Right cardiac atrium (tissue), 5 donors: ENCODE measurements around the gene CNOT8. TPM values are rescaled to one million over a fixed set of nuclear protein-coding genes. Genes with fewer than 3 reads are reported as not detected.
"Not testable (repeated sequence)": the region's sequence is repeated elsewhere in the genome, so short reads cannot be mapped to it uniquely, and the experiment has no call there.

Source experiments
- ATAC-seq, 2 donors: fragments of 200-7000 bp; cut with Tn5 transposase; one replicate each; pipeline versions ENCODE4 v1.8.0 to v1.9.1; 2020; ENCODE audit warnings: moderate library complexity in 2 of 2, mild to moderate bottlenecking in 1 of 2
- DNase-seq, 3 donors: peaks; one replicate each; pipeline ENCODE4 v3.0.0-alpha.2; 2020
- H3K27ac ChIP-seq: one replicate; pipeline ENCODE4 v1.5.1; 2013; ENCODE audit warnings: mild to moderate bottlenecking, low read length, control low read depth, moderate library complexity
- H3K27me3 ChIP-seq: one replicate; pipeline ENCODE4 v1.6.1; 2013; ENCODE audit not compliant: control insufficient read depth, insufficient read depth
- H3K4me1 ChIP-seq: one replicate; pipeline ENCODE4 v1.6.1; 2013; ENCODE audit warnings: low read length; ENCODE audit not compliant: control insufficient read depth, insufficient read depth
- H3K4me3 ChIP-seq: one replicate; pipeline ENCODE4 v1.5.1; 2013; ENCODE audit warnings: low read length, control low read depth
- H3K9me3 ChIP-seq: one replicate; pipeline ENCODE4 v1.6.1; 2013; ENCODE audit warnings: low read length; ENCODE audit not compliant: control insufficient read depth
- WGBS: extraction: QIAGEN DNeasy Blood & Tissue Kit; methylation state at CpG from one replicate; pipeline ENCODE4 v1.1.7; 2013; 5-methylcytosine and 5-hydroxymethylcytosine counted together
- intact Hi-C, 4 donors: fragments of 100-400 bp; cut with DNase I; formaldehyde crosslinking; loops; one replicate each; pipeline versions ENCODE4 v1.11.0 to v1.14.0; 2022 to 2023
- polyA plus RNA-seq: library from polyadenylated mRNA; stranded (reverse); fragments of 200-250 nt; gene quantifications from one replicate; pipeline ENCODE4 v1.2.3, GENCODE V29; 2013
- total RNA-seq, 4 donors: library from RNA; stranded (reverse); fragmentation: NEBNext Ultra II Directional; extraction: Animal tissue kit (Norgen Biotek cat#: 25700); gene quantifications; one replicate each; pipeline ENCODE4 v1.2.1, GENCODE V29; 2021
- donor health status: healthy with polysubstance abuse.
- donor health status: DM: no; HTN: yes; CAD: no.
- donor health status: DM: no; HTN: no; CAD: no.
- donor health status: DM: no; HTN: yes; CAD: no; lungs with severe emphysema.
- donor health status: DM: yes; HTN: yes; CAD: no.

Gene CNOT8
- total and polyA plus RNA-seq, 5 donors: 19.6 to 28.9 (median 26.3) TPM

GRCh38 chr5:154818471-154819116, 39.8 kb upstream of the CNOT8 start:
- Histone ChIP-seq H3K27me3 (no peaks in the 10 kb centered on the region), H3K9me3 (no peaks in the 10 kb centered on the region), H3K27ac (peak overlapping the region; percentile 58), H3K4me1 (peaks cover 3% of the 10 kb centered on the region), H3K4me3 (no peak overlapping the region)
- ATAC-seq (peak in 1 of 2 donors; percentile 9), DNase-seq (peak in 1 of 3 donors; percentile 54)
- 50% methylated on average over 2 of the region's 2 CpGs for WGBS
- intact Hi-C loops: loop anchor here in 1 of 4 donors (10.0 kb wide), 1 partner anchor 64 kb away; the partner anchor contains the start of gene LARP1

- WGBS: 74% methylated on average over 7 of the region's 7 CpGs
- Histone ChIP-seq H3K4me3 (no peak overlapping the region), H3K9me3 (no peaks in the 10 kb centered on the region), H3K4me1 (peaks cover 3% of the 10 kb centered on the region), H3K27me3 (no peaks in the 10 kb centered on the region), H3K27ac (no peak overlapping the region)
- DNase-seq (no peak), ATAC-seq (no peak)
- intact Hi-C loops: loop anchor here in 1 of 4 donors (10.0 kb wide), 1 partner anchor 65 kb away; the partner anchor contains the start of gene LARP1
These were observed 38.9 kb upstream of the CNOT8 start for GRCh38 chr5:154819546-154819945.

GRCh38 chr5:154820383-154820782, 38.0 kb upstream of the CNOT8 start:
- ATAC-seq (no peak), DNase-seq (peak in 1 of 3 donors; percentile 20)
- intact Hi-C loops: no loop called here
- no peak overlapping the region for H3K4me3 ChIP-seq
- no peak overlapping the region for H3K27ac ChIP-seq
- 95% methylated on average over 5 of the region's 5 CpGs for WGBS
- H3K4me1 ChIP-seq: peaks cover 3% of the 10 kb centered on the region
- H3K9me3 ChIP-seq: no peaks in the 10 kb centered on the region
- no peaks in the 10 kb centered on the region for H3K27me3 ChIP-seq

- WGBS: 90% methylated on average over 5 of the region's 5 CpGs
- H3K4me1 ChIP-seq, H3K27ac ChIP-seq, H3K9me3 ChIP-seq, H3K27me3 ChIP-seq, DNase-seq, intact Hi-C loops, H3K4me3 ChIP-seq, ATAC-seq: not testable (repeated sequence)
These were observed 35.5 kb upstream of the CNOT8 start for GRCh38 chr5:154822896-154823295.

- Histone ChIP-seq H3K4me1 (peaks cover 3% of the 10 kb centered on the region), H3K9me3 (no peaks in the 10 kb centered on the region), H3K27me3 (no peaks in the 10 kb centered on the region), H3K4me3 (no peak overlapping the region), H3K27ac (no peak overlapping the region)
- intact Hi-C loops: no loop called here
- DNase-seq: no peak
- WGBS: 82% methylated on average over 4 of the region's 4 CpGs
- no peak for ATAC-seq
These were observed 34.8 kb upstream of the CNOT8 start for GRCh38 chr5:154823605-154824004.

GRCh38 chr5:154824070-154824469, 34.4 kb upstream of the CNOT8 start:
- intact Hi-C loops: no loop called here
- H3K27me3 ChIP-seq: no peaks in the 10 kb centered on the region
- H3K27ac ChIP-seq: no peak overlapping the region
- WGBS: 99% methylated on average over 2 of the region's 2 CpGs
- H3K4me3 ChIP-seq: no peak overlapping the region
- no peak for DNase-seq
- H3K4me1 ChIP-seq: no peaks in the 10 kb centered on the region
- no peak for ATAC-seq
- no peaks in the 10 kb centered on the region for H3K9me3 ChIP-seq

- intact Hi-C loops: no loop called here
- DNase-seq (no peak), ATAC-seq (no peak)
These were observed 29.2 kb upstream of the CNOT8 start for GRCh38 chr5:154829181-154829588.

GRCh38 chr5:154829589-154830218, 28.7 kb upstream of the CNOT8 start:
- ATAC-seq: peak in 1 of 2 donors; percentile 18
- 79% methylated on average over 4 of the region's 4 CpGs for WGBS

More at GRCh38 chr5:154829181-154829588, 29.2 kb upstream of the CNOT8 start:
- no peaks in the 10 kb centered on the region for H3K27me3 ChIP-seq
- no peak overlapping the region for H3K27ac ChIP-seq
- WGBS: 76% methylated on average over 2 of the region's 2 CpGs
- H3K9me3 ChIP-seq: no peaks in the 10 kb centered on the region
- no peaks in the 10 kb centered on the region for H3K4me1 ChIP-seq
- H3K4me3 ChIP-seq: no peak overlapping the region

GRCh38 chr5:154830219-154830595, 28.2 kb upstream of the CNOT8 start:
- H3K4me1 ChIP-seq: peaks cover 4% of the 10 kb centered on the region
- no peaks in the 10 kb centered on the region for H3K9me3 ChIP-seq
- no peak overlapping the region for H3K27ac ChIP-seq
- intact Hi-C loops: no loop called here
- ATAC-seq: no peak
- no peak overlapping the region for H3K4me3 ChIP-seq
- 84% methylated on average over 7 of the region's 7 CpGs for WGBS
- no peak for DNase-seq
- no peaks in the 10 kb centered on the region for H3K27me3 ChIP-seq

More at GRCh38 chr5:154829589-154830218, 28.7 kb upstream of the CNOT8 start:
- H3K27ac ChIP-seq: no peak overlapping the region
- H3K9me3 ChIP-seq: no peaks in the 10 kb centered on the region
- DNase-seq: no peak
- no peaks in the 10 kb centered on the region for H3K27me3 ChIP-seq
- H3K4me1 ChIP-seq: peaks cover 2% of the 10 kb centered on the region
- H3K4me3 ChIP-seq: no peak overlapping the region
- intact Hi-C loops: no loop called here

GRCh38 chr5:154830596-154830995, 27.8 kb upstream of the CNOT8 start:
- Histone ChIP-seq H3K27me3 (no peaks in the 10 kb centered on the region), H3K9me3 (no peaks in the 10 kb centered on the region), H3K4me3 (no peak overlapping the region), H3K4me1 (peaks cover 4% of the 10 kb centered on the region), H3K27ac (no peak overlapping the region)
- DNase-seq (no peak), ATAC-seq (no peak)
- 92% methylated on average over 4 of the region's 4 CpGs for WGBS
- intact Hi-C loops: no loop called here

GRCh38 chr5:154831451-154831850, 27.0 kb upstream of the CNOT8 start:
- intact Hi-C loops: no loop called here
- H3K9me3 ChIP-seq: no peaks in the 10 kb centered on the region

More at GRCh38 chr5:154831451-154831850, 27.0 kb upstream of the CNOT8 start:
- peaks cover 4% of the 10 kb centered on the region for H3K4me1 ChIP-seq
- no peaks in the 10 kb centered on the region for H3K27me3 ChIP-seq
- H3K4me3 ChIP-seq: no peak overlapping the region
- no peak for ATAC-seq
- H3K27ac ChIP-seq: no peak overlapping the region
- no peak for DNase-seq
- 89% methylated on average over 7 of the region's 7 CpGs for WGBS
